A673 (cell line): Measurements from ENCODE around the gene PRKAG2. TPM values are rescaled to one million over a fixed set of nuclear protein-coding genes. Genes with fewer than 3 reads are reported as not detected.
A peak's percentile ranks its signal among the peaks of the same experiment; 100 is the strongest.

ENCODE experiments used
- BruUV-seq: library from RNA; stranded (reverse); fragments of 400-500 nt; replicated peaks from 2 replicates; lab custom pipeline; 2021; lab: Mats Ljungman, UMichigan
- CTCF ChIA-PET: fragments of 300-600 bp; sonication (Branson Sonifier 250); formaldehyde crosslinking; loops from one replicate; lab custom pipeline; 2022; ENCODE audit warnings: antibody characterized with exemption; lab: Charles Lee
- POLR2A ChIA-PET: fragments of 300-600 bp; sonication (Branson Sonifier 250); formaldehyde crosslinking; loops from one replicate; lab custom pipeline; 2022; ENCODE audit warnings: antibody characterized with exemption; ENCODE audit not compliant: low non-redundant PET; lab: Charles Lee
- DNase-seq: peaks from one replicate; pipeline ENCODE4 v3.0.0-alpha.2; 2015; ENCODE audit warnings: low spot score
- H3K27ac ChIP-seq: fragments of 200-600 bp; sonication (generic); 2 replicates; pipeline ENCODE4 v1.5.1; 2016; ENCODE audit warnings: mixed run types, low read depth, mild to moderate bottlenecking, mixed read lengths, antibody characterized with exemption, low read length; ENCODE audit not compliant: poor library complexity, severe bottlenecking
- H3K27me3 ChIP-seq: fragments of 200-600 bp; sonication (generic); replicated peaks from 2 replicates; pipeline ENCODE4 v1.6.1; 2017; ENCODE audit warnings: mixed run types, low read depth, mild to moderate bottlenecking, mixed read lengths, antibody characterized with exemption, low read length; ENCODE audit not compliant: insufficient read depth, poor library complexity
- H3K36me3 ChIP-seq: fragments of 200-600 bp; sonication (generic); 2 replicates; pipeline ENCODE4 v1.6.1; 2016; ENCODE audit warnings: mixed run types, mild to moderate bottlenecking, mixed read lengths, antibody characterized with exemption, low read length; ENCODE audit not compliant: insufficient read depth, poor library complexity, severe bottlenecking
- H3K4me1 ChIP-seq: fragments of 200-600 bp; sonication (generic); 2 replicates; pipeline ENCODE4 v1.6.1; 2017; ENCODE audit warnings: mixed run types, mild to moderate bottlenecking, mixed read lengths, antibody characterized with exemption, low read length; ENCODE audit not compliant: insufficient read depth, poor library complexity, severe bottlenecking
- H3K4me3 ChIP-seq: fragments of 200-600 bp; sonication (generic); 2 replicates; pipeline ENCODE4 v1.5.1; 2016; ENCODE audit warnings: low read depth, mixed run types, mild to moderate bottlenecking, mixed read lengths, low read length; ENCODE audit not compliant: poor library complexity, severe bottlenecking
- H3K9me3 ChIP-seq: fragments of 200-600 bp; sonication (generic); 2 replicates; pipeline ENCODE4 v1.6.1; 2016; ENCODE audit warnings: mixed run types, low read depth, mild to moderate bottlenecking, mixed read lengths, antibody characterized with exemption, low read length; ENCODE audit not compliant: poor library complexity, severe bottlenecking
- CTCF ChIP-seq: fragments of 300-800, 200-600 bp; sonication (generic); conservative IDR thresholded peaks from 2 replicates; pipeline ENCODE4 v1.5.1; 2017; ENCODE audit warnings: low read depth, mild to moderate bottlenecking, antibody characterized with exemption, low read length, moderate library complexity, mixed read lengths
- EZH2 ChIP-seq: fragments of 200-600 bp; sonication (generic); IDR thresholded peaks from 2 replicates; pipeline ENCODE4 v1.6.1; 2017; ENCODE audit warnings: borderline replicate concordance, low read depth, mild to moderate bottlenecking, mixed read lengths, antibody characterized with exemption, low read length; ENCODE audit not compliant: poor library complexity, severe bottlenecking
- intact Hi-C: fragments of 100-400 bp; cut with micrococcal nuclease; formaldehyde crosslinking; loops from one replicate; pipeline ENCODE4 v1.10.0; 2022; ENCODE audit not compliant: unreplicated experiment
- total RNA-seq: library from RNA; stranded (reverse); gene quantifications from 2 replicates; pipeline ENCODE4 v1.2.3, GENCODE V29; 2021

Gene PRKAG2
- total RNA-seq, 1 experiment from 2014 or later: 11.6 TPM

GRCh38 chr7:151550656-151551286 is 326.1 kb downstream of the PRKAG2 start:
- POLR2A ChIA-PET: no interaction called here
- no peaks in the 10 kb centered on the region for H3K36me3 ChIP-seq
- no TSS peak for BruUV-seq
- peak overlapping the region; percentile 38 for H3K27ac ChIP-seq
- CTCF ChIA-PET: no interaction called here
- no peaks in the 10 kb centered on the region for H3K9me3 ChIP-seq
- TF ChIP-seq EZH2 (no peak), CTCF (no peak)
- peak; percentile 58 for DNase-seq
- no peak overlapping the region for H3K4me3 ChIP-seq
- no peaks in the 10 kb centered on the region for H3K27me3 ChIP-seq
- peaks cover 8% of the 10 kb centered on the region for H3K4me1 ChIP-seq
- intact Hi-C loops: no loop called here

DNA sequence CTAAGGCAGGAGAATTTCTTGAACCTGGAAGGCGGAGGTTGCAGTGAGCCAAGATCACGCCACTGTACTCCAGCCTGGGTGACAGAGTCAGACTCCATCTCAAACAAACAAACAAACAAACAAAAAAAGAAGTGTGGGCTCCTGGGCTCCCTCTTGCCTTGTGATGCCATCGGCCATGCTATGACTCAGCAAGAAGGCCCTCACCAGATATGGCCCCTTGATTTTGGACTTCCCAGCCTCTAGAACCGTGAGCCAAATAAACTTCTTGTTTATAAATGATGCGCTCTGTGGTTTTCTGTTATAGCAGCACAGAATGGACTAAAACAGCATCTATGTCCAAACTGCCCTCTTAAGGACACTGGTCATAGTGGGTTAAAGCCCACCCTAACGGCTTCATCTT is 327.3 kb downstream of the PRKAG2 start:
- H3K36me3 ChIP-seq: no peaks in the 10 kb centered on the region
- TF ChIP-seq EZH2: no peak
- TF ChIP-seq CTCF: no peak
- no peaks in the 10 kb centered on the region for H3K9me3 ChIP-seq
- no TSS peak for BruUV-seq
- ChIA-PET CTCF (no interaction called here), POLR2A (no interaction called here)
- peaks cover 8% of the 10 kb centered on the region for H3K4me1 ChIP-seq
- DNase-seq: no peak
- no peak overlapping the region for H3K4me3 ChIP-seq
- intact Hi-C loops: no loop called here
- H3K27me3 ChIP-seq: no peaks in the 10 kb centered on the region
- no peak overlapping the region for H3K27ac ChIP-seq

GRCh38 chr7:151549083-151549482 is 327.8 kb downstream of the PRKAG2 start:
- CTCF ChIA-PET: no interaction called here
- intact Hi-C loops: no loop called here
- POLR2A ChIA-PET: no interaction called here

More at GRCh38 chr7:151549083-151549482, 327.8 kb downstream of the PRKAG2 start:
- no peak overlapping the region for H3K27ac ChIP-seq
- no peaks in the 10 kb centered on the region for H3K9me3 ChIP-seq
- TF ChIP-seq EZH2 (no peak), CTCF (no peak)
- H3K4me3 ChIP-seq: no peak overlapping the region
- no peak for DNase-seq
- H3K36me3 ChIP-seq: no peaks in the 10 kb centered on the region
- H3K27me3 ChIP-seq: no peaks in the 10 kb centered on the region
- BruUV-seq: no TSS peak
- peaks cover 8% of the 10 kb centered on the region for H3K4me1 ChIP-seq
